Activated CD4-positive, alpha-beta T cell treated with anti-CD3 and anti-CD28 coated beads, Interleukin-2, amount 50 U/mL, for 48 hours (primary cell): ENCODE data around the gene OTUB2.

ENCODE experiments used
- DNase-seq, 2 experiments: peaks; one replicate each; pipeline ENCODE4 v3.0.0-alpha.2; 2020

The OTUB2 gene

GRCh38 chr14:94043111-94043755 is 17.1 kb downstream of the OTUB2 start:
- DNase-seq, result no peak

GRCh38 chr14:94043756-94044475 is 17.8 kb downstream of the OTUB2 start:
- DNase-seq, result no peak

GRCh38 chr14:94044476-94045091 is 18.4 kb downstream of the OTUB2 start:
- DNase-seq, result no peak

GRCh38 chr14:94045101-94045500 is 19.0 kb downstream of the OTUB2 start:
- DNase-seq, result no peak

- no peak for DNase-seq
These were observed 19.6 kb downstream of the OTUB2 start for GRCh38 chr14:94045563-94046345.

GRCh38 chr14:94046696-94047250 is 20.6 kb downstream of the OTUB2 start:
- DNase-seq, result no peak

GRCh38 chr14:94047581-94047980 is 21.4 kb downstream of the OTUB2 start:
- DNase-seq, result no peak

GRCh38 chr14:94048691-94049624 is 22.8 kb downstream of the OTUB2 start:
- DNase-seq, result no peak

- no peak for DNase-seq
These were observed 23.5 kb downstream of the OTUB2 start for GRCh38 chr14:94049625-94050023.

- DNase-seq, result no peak
These were observed 24.2 kb downstream of the OTUB2 start for GRCh38 chr14:94050231-94050880.

GRCh38 chr14:94051115-94051514 is 25.0 kb downstream of the OTUB2 start:
- no peak for DNase-seq

- no peak for DNase-seq
These were observed 25.6 kb downstream of the OTUB2 start for GRCh38 chr14:94051779-94052178.

GRCh38 chr14:94052199-94052598 is 26.1 kb downstream of the OTUB2 start:
- no peak for DNase-seq

GRCh38 chr14:94052662-94053061 is 26.5 kb downstream of the OTUB2 start:
- no peak for DNase-seq

GRCh38 chr14:94054401-94054800 is 28.3 kb downstream of the OTUB2 start:
- DNase-seq, result no peak

- DNase-seq, result no peak
These were observed 28.8 kb downstream of the OTUB2 start for GRCh38 chr14:94054936-94055335.

- peak in 1 of 2 experiments; percentile 30 for DNase-seq
These were observed 30.6 kb downstream of the OTUB2 start for GRCh38 chr14:94056579-94057308.

- DNase-seq, result no peak
These were observed 32.1 kb downstream of the OTUB2 start for GRCh38 chr14:94058128-94058673.

- no peak for DNase-seq
These were observed 32.6 kb downstream of the OTUB2 start for GRCh38 chr14:94058674-94059138.

- no peak for DNase-seq
These were observed 33.9 kb downstream of the OTUB2 start for GRCh38 chr14:94059998-94060397.
